IMR-90 (cell line): ENCODE results near the gene TDRKH.

ENCODE experiments used
- BHLHE40 ChIP-seq: fragments of 150-350 bp; IDR thresholded peaks from 2 replicates; pipeline ENCODE4 v1.6.1; 2016; ENCODE audit warnings: mild to moderate bottlenecking, low read depth, low read length
- CEBPB ChIP-seq: IDR thresholded peaks from 2 replicates; pipeline ENCODE4 v1.6.1; 2012; ENCODE audit warnings: low read depth, low read length, improper control_type of control experiment
- CHD1 ChIP-seq: IDR thresholded peaks from 2 replicates; pipeline ENCODE4 v1.6.1; 2012; ENCODE audit warnings: low read depth, low read length, improper control_type of control experiment
- CTCF ChIP-seq: conservative IDR thresholded peaks from 2 replicates; pipeline ENCODE4 v1.5.1; 2012; ENCODE audit warnings: mild to moderate bottlenecking, low read depth, low read length, improper control_type of control experiment
- MXI1 ChIP-seq: IDR thresholded peaks from 2 replicates; pipeline ENCODE4 v1.6.1; 2012; ENCODE audit warnings: low read depth, mild to moderate bottlenecking, low read length, moderate library complexity, borderline replicate concordance
- POLR2A ChIP-seq: IDR thresholded peaks from 2 replicates; pipeline ENCODE4 v1.6.1; 2012; ENCODE audit warnings: mild to moderate bottlenecking, low read depth, low read length
- RAD21 ChIP-seq: IDR thresholded peaks from 2 replicates; pipeline ENCODE4 v1.6.1; 2012; ENCODE audit warnings: low read length, improper control_type of control experiment

GRCh38 chr1:151815716-151816327 lies 25.5 kb upstream of the TDRKH start:
- TF ChIP-seq CHD1 = no peak
- no peak for TF ChIP-seq POLR2A
- TF ChIP-seq CTCF = no peak
- no peak for TF ChIP-seq MXI1
- TF ChIP-seq BHLHE40 = no peak
- no peak for TF ChIP-seq RAD21
- no peak for TF ChIP-seq CEBPB
